Chondrocyte (in vitro differentiated cells): ENCODE measurements around the gene OR10A3. TPM values are rescaled to one million over a fixed set of nuclear protein-coding genes. Genes with fewer than 3 reads are reported as not detected.

ENCODE experiments used
- DNase-seq: peaks from one replicate; pipeline ENCODE4 v3.0.0; 2021; ENCODE audit warnings: mixed read lengths, low spot score
- H3K27ac Mint-ChIP-seq: one replicate; pipeline ENCODE4 v1.8.0; 2021; ENCODE audit warnings: mild to moderate bottlenecking, moderate library complexity, mixed read lengths; ENCODE audit not compliant: unreplicated experiment
- H3K27me3 Mint-ChIP-seq: 2 replicates; pipeline ENCODE4 v1.8.0; 2021; ENCODE audit warnings: low read depth, mixed read lengths
- H3K36me3 Mint-ChIP-seq: 2 replicates; pipeline ENCODE4 v1.8.0; 2021; ENCODE audit warnings: low read depth, mixed read lengths
- H3K4me1 Mint-ChIP-seq: 2 replicates; pipeline ENCODE4 v1.8.0; 2021; ENCODE audit warnings: low read depth, mild to moderate bottlenecking, mixed read lengths
- H3K4me3 Mint-ChIP-seq: one replicate; pipeline ENCODE4 v1.8.0; 2021; ENCODE audit warnings: mild to moderate bottlenecking, moderate library complexity, mixed read lengths; ENCODE audit not compliant: unreplicated experiment
- H3K9me3 Mint-ChIP-seq: 2 replicates; pipeline ENCODE4 v1.8.0; 2021; ENCODE audit warnings: low read depth, mixed read lengths
- CTCF ChIP-seq: fragments of 200-600 bp; sonication (generic); IDR thresholded peaks from 2 replicates; pipeline ENCODE4 v1.5.0; 2021; ENCODE audit warnings: antibody characterized with exemption, mild to moderate bottlenecking, moderate library complexity
- total RNA-seq: library from RNA; stranded (reverse); gene quantifications from 3 replicates; pipeline ENCODE4 v1.2.1, GENCODE V29; 2021

OR10A3 gene
- total RNA-seq, 1 donor from 2014 or later, result not detected

GRCh38 chr11:7941146-7941545 lies 362 bp downstream of the OR10A3 start:
- H3K27ac Mint-ChIP-seq, result no peak overlapping the region
- H3K9me3 Mint-ChIP-seq, result peaks cover 23% of the 10 kb centered on the region

GRCh38 chr11:7936615-7937014 lies 4.9 kb downstream of the OR10A3 start:
- no peak overlapping the region for H3K27ac Mint-ChIP-seq
- peaks cover 16% of the 10 kb centered on the region for H3K9me3 Mint-ChIP-seq
- H3K36me3 Mint-ChIP-seq, result peaks cover 2% of the 10 kb centered on the region
- no peak for DNase-seq
- H3K4me1 Mint-ChIP-seq, result no peaks in the 10 kb centered on the region
- H3K27me3 Mint-ChIP-seq, result peaks cover 14% of the 10 kb centered on the region
- H3K4me3 Mint-ChIP-seq, result no peak overlapping the region
- TF ChIP-seq CTCF, result no peak

More at GRCh38 chr11:7941146-7941545, 362 bp downstream of the OR10A3 start:
- DNase-seq, result no peak
- Mint-ChIP-seq H3K27me3 (peaks cover 7% of the 10 kb centered on the region), H3K4me3 (no peak overlapping the region), H3K4me1 (no peaks in the 10 kb centered on the region), H3K36me3 (peaks cover 2% of the 10 kb centered on the region)
- TF ChIP-seq CTCF, result no peak

GRCh38 chr11:7931168-7931567 lies 10.3 kb downstream of the OR10A3 start, which contains the start of gene OR10A6:
TSS of gene OR10A6 (minus strand) at chr11:7931268. CDS start at chr11:7928662, 2,606 bp downstream.
- H3K9me3 Mint-ChIP-seq, result peaks cover 18% of the 10 kb centered on the region
- no peak within 1 kb of the TSS for H3K27ac Mint-ChIP-seq
- peaks cover 15% of the 10 kb centered on the region for H3K27me3 Mint-ChIP-seq

GRCh38 chr11:7927635-7928034 lies 13.9 kb downstream of the OR10A3 start:
- Mint-ChIP-seq H3K27me3 (peaks cover 12% of the 10 kb centered on the region), H3K4me1 (no peaks in the 10 kb centered on the region), H3K36me3 (peaks cover 6% of the 10 kb centered on the region), H3K9me3 (peaks cover 6% of the 10 kb centered on the region), H3K27ac (no peak overlapping the region), H3K4me3 (no peak overlapping the region)
- no peak for DNase-seq
- no peak for TF ChIP-seq CTCF

More at GRCh38 chr11:7931168-7931567, 10.3 kb downstream of the OR10A3 start, which contains the start of gene OR10A6:
- no peak for TF ChIP-seq CTCF
- DNase-seq, result no peak
- H3K4me3 Mint-ChIP-seq, result no peak within 1 kb of the TSS
- H3K36me3 Mint-ChIP-seq, result peaks cover 4% of the 10 kb centered on the region
- no peaks in the 10 kb centered on the region for H3K4me1 Mint-ChIP-seq

GRCh38 chr11:7924536-7924935 lies 17.0 kb downstream of the OR10A3 start:
- Mint-ChIP-seq H3K27ac (no peak overlapping the region), H3K27me3 (peaks cover 4% of the 10 kb centered on the region), H3K36me3 (peaks cover 4% of the 10 kb centered on the region), H3K4me3 (no peak overlapping the region), H3K4me1 (no peaks in the 10 kb centered on the region), H3K9me3 (no peaks in the 10 kb centered on the region)
- DNase-seq, result no peak
- TF ChIP-seq CTCF, result no peak
